GM10266 (cell line): ENCODE data around the gene LMO2.
A peak's percentile ranks its signal among the peaks of the same experiment; 100 is the strongest.

Experiments used
- DNase-seq: peaks from one replicate; pipeline ENCODE4 v3.0.0; 2012; ENCODE audit errors: extremely low spot score
- CTCF ChIP-seq: IDR thresholded peaks from 2 replicates; pipeline ENCODE4 v1.5.1; 2012; ENCODE audit warnings: mild to moderate bottlenecking, low read depth; ENCODE audit not compliant: control insufficient read depth, insufficient read depth; ENCODE audit errors: missing control alignments

LMO2 gene

GRCh38 chr11:33877038-33877437 lies 14.8 kb downstream of the LMO2 start:
- no peak for TF ChIP-seq CTCF
- no peak for DNase-seq

DNA sequence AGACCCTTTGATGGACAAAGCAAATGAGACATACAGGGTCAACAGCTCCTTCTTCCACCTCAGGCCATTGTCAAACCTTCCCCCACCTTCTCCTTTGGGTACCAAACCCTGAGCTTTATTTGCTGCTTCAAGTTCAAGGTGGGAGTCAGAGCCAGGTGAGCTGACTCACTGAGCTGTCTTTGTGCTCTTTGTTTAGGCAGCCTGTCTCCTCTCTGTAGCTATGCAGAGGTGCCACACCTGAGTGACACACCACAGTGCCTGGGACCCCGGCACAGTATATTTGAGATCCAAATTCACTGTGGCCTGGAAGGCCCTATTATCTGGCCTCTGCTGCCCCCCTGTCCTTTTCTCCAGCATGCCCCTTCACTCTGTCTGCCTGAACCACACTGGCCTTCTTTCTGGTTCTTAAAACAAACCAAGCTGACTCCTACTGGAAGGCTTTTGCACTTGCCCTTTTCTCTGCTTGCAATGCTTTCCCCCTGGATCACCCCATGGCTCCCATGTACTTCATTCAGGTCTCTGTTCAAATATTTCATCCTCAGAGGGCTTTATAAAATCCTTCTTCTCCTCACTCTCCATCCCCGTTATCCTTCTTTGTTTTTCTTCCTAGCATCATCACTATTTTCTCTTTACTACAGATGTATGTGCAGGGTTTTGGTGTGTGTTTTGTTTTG lies 16.1 kb downstream of the LMO2 start:
- no peak for TF ChIP-seq CTCF
- no peak for DNase-seq

GRCh38 chr11:33874910-33875490 lies 16.9 kb downstream of the LMO2 start:
- no peak for DNase-seq
- TF ChIP-seq CTCF: no peak

DNA sequence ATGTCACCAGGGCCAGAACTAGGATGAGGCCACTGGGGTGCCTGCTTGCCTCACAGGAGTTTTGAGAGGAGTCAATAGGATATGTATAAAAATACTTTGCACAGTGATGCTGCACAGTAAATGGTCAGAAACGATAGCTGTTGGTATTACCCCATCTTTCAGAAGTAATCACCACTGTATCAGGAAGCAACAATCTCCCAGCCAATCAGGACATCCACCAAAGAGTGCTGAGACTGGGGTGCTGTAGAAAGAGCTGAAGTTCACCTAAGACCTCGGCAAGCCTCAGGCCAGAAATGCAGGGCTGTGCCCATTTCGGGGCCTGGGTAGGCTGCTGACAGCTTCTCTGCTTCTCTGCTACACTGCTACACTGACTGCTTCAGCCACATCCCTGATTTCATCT lies 17.4 kb downstream of the LMO2 start:
- no peak for DNase-seq
- no peak for TF ChIP-seq CTCF

DNA sequence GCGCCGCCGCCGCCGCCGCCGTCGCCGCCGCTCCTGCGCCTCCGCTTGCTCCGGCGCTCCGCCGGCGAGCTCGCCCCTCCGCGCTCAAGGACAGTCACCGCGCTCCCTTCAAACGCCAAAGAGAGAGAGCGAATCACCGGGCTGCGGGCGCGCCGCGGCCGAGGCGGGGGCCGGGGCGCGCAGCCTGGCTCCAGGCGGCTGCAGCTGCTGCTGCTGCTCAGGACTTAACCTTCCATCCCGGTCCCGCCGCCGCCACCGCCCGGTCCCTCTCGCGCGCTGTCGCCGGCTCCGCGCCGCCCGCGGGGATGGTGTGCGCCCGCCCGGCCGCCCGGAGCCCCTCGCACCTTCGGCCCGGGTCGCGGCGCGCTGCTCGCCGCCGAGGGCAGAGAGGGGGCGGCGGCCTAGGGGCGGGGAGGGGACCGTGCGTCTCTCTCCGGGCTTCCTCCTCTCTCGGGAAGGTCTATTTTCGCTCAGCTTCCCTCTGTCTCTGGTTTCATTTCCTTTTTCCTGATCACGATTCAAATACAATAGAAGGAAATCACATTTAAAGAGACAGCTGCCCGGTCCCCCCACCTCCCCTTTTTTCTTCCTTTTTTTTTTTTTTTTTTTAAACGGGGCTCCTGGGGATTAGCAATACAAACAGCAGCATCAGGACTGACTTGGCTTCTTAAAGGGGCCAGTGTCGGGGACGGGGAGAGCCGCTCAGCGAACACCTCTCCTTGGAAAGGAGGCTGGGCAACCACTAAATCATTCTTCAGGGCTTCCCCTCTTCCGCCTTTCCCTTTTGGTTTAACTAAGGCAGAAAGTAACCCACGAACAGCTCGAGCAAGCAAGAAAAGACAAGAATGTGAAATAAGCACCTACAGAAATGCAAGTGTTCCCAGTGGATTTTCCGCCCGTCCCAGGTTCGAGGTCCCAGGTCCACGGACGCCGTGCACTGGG lies 22.1 kb downstream of the LMO2 start:
- TF ChIP-seq CTCF: no peak
- DNase-seq: peak; percentile 72

GRCh38 chr11:33868647-33869461 lies 23.0 kb downstream of the LMO2 start:
- DNase-seq: peak; percentile 25
- TF ChIP-seq CTCF: no peak
